Central memory CD4-positive, alpha-beta T cell (primary cell): ENCODE data around the gene PLCB1.

Experiments
- DNase-seq: peaks from one replicate; pipeline ENCODE4 v3.0.0; 2022

The PLCB1 gene

GRCh38 chr20:8913456-8913855 lies 781.4 kb downstream of the PLCB1 start:
- DNase-seq, result no peak

GRCh38 chr20:8914421-8914820 lies 782.4 kb downstream of the PLCB1 start:
- no peak for DNase-seq

- DNase-seq, result no peak
Measured at GRCh38 chr20:8917084-8917483, 785.0 kb downstream of the PLCB1 start.

- no peak for DNase-seq
Measured at GRCh38 chr20:8918145-8918544, 786.1 kb downstream of the PLCB1 start.

GRCh38 chr20:8924539-8924938 lies 792.5 kb downstream of the PLCB1 start:
- DNase-seq, result no peak

GRCh38 chr20:8930726-8931125 lies 798.7 kb downstream of the PLCB1 start:
- DNase-seq, result no peak

GRCh38 chr20:8932192-8933165 lies 800.4 kb downstream of the PLCB1 start:
- no peak for DNase-seq

- no peak for DNase-seq
Measured at GRCh38 chr20:8933381-8933807, 801.3 kb downstream of the PLCB1 start.

GRCh38 chr20:8934362-8934761 lies 802.3 kb downstream of the PLCB1 start:
- no peak for DNase-seq
